Neuronal stem cell (in vitro differentiated cells): ENCODE results near the gene SLC26A9.
A peak's percentile ranks its signal among the peaks of the same experiment; 100 is the strongest.

Experiments used
- DNase-seq: peaks from one replicate; pipeline ENCODE4 v3.0.0-alpha.2; 2013; ENCODE audit warnings: low spot score
- H2AFZ ChIP-seq: one replicate; pipeline ENCODE4 v1.6.1; 2013; ENCODE audit warnings: mild to moderate bottlenecking, low read length, inconsistent platforms
- H2AK5ac ChIP-seq: 2 replicates; pipeline ENCODE4 v1.6.1; 2013; ENCODE audit warnings: low read depth, mild to moderate bottlenecking, inconsistent platforms, low read length, moderate library complexity, mixed read lengths
- H2BK120ac ChIP-seq: 2 replicates; pipeline ENCODE4 v1.6.1; 2013; ENCODE audit warnings: low read depth, mild to moderate bottlenecking, inconsistent platforms, low read length, moderate library complexity, mixed read lengths
- H2BK12ac ChIP-seq: one replicate; pipeline ENCODE4 v1.6.1; 2013; ENCODE audit warnings: low read length, inconsistent platforms
- H2BK15ac ChIP-seq: 2 replicates; pipeline ENCODE4 v1.6.1; 2013; ENCODE audit warnings: mild to moderate bottlenecking, low read length, inconsistent platforms, mixed read lengths
- H2BK5ac ChIP-seq: one replicate; pipeline ENCODE4 v1.6.1; 2013; ENCODE audit warnings: inconsistent platforms, mild to moderate bottlenecking, low read length, moderate library complexity
- H3K14ac ChIP-seq: one replicate; pipeline ENCODE4 v1.6.1; 2013; ENCODE audit warnings: low read length, inconsistent platforms
- H3K18ac ChIP-seq: 2 replicates; pipeline ENCODE4 v1.6.1; 2013; ENCODE audit warnings: low read length, inconsistent platforms
- H3K23ac ChIP-seq: 2 replicates; pipeline ENCODE4 v1.6.1; 2013; ENCODE audit warnings: low read depth, mild to moderate bottlenecking, mixed read lengths, low read length, inconsistent platforms; ENCODE audit not compliant: poor library complexity
- H3K27ac ChIP-seq: replicated peaks from 3 replicates; pipeline ENCODE4 v1.5.1; 2013; ENCODE audit warnings: low read length, inconsistent platforms
- H3K27me3 ChIP-seq, 3 experiments: 2 replicates each; pipeline ENCODE4 v1.6.1; 2013; ENCODE audit warnings: low read length in 3 of 3, mild to moderate bottlenecking in 2 of 3, inconsistent platforms in 1 of 3, low read depth in 1 of 3, mixed read lengths in 1 of 3, moderate library complexity in 1 of 3; ENCODE audit not compliant: control insufficient read depth in 3 of 3, insufficient read depth in 3 of 3
- H3K36me3 ChIP-seq, 2 donors: replicated peaks in 1 of 2; 2 replicates each; pipeline ENCODE4 v1.6.1; 2013; ENCODE audit warnings: low read length in 2 of 2; ENCODE audit not compliant: control insufficient read depth in 2 of 2, insufficient read depth in 2 of 2
- H3K4ac ChIP-seq: 2 replicates; pipeline ENCODE4 v1.6.1; 2013; ENCODE audit warnings: inconsistent platforms, mild to moderate bottlenecking, low read length, moderate library complexity
- H3K4me1 ChIP-seq, 2 donors: 1 replicate in 1 of 2; 2 replicates in 1 of 2; pipeline ENCODE4 v1.6.1; 2013; ENCODE audit warnings: low read length in 2 of 2, low read depth in 1 of 2; ENCODE audit not compliant: control insufficient read depth in 2 of 2, insufficient read depth in 1 of 2
- H3K4me2 ChIP-seq: one replicate; pipeline ENCODE4 v1.6.1; 2013; ENCODE audit warnings: mild to moderate bottlenecking, low read length, inconsistent platforms; ENCODE audit not compliant: insufficient read depth, poor library complexity, severe bottlenecking
- H3K4me3 ChIP-seq, 2 donors: 2 replicates each; pipeline ENCODE4 v1.5.1; 2013; ENCODE audit warnings: low read length in 2 of 2, mild to moderate bottlenecking in 2 of 2, inconsistent platforms in 1 of 2, moderate library complexity in 1 of 2
- H3K79me1 ChIP-seq: one replicate; pipeline ENCODE4 v1.6.1; 2013; ENCODE audit warnings: low read depth, mild to moderate bottlenecking, inconsistent platforms, low read length, moderate library complexity
- H3K9ac ChIP-seq: one replicate; pipeline ENCODE4 v1.6.1; 2013; ENCODE audit warnings: mild to moderate bottlenecking, low read depth, low read length, inconsistent platforms; ENCODE audit not compliant: poor library complexity
- H3K9me3 ChIP-seq, 2 donors: replicated peaks in 1 of 2; 2 replicates each; pipeline versions ENCODE3 to v1.6.1; 2013; ENCODE audit warnings: low read length in 2 of 2, mild to moderate bottlenecking in 2 of 2, inconsistent platforms in 1 of 2, low read depth in 1 of 2, mixed read lengths in 1 of 2, moderate library complexity in 1 of 2; ENCODE audit not compliant: control insufficient read depth in 2 of 2, insufficient read depth in 1 of 2
- H4K8ac ChIP-seq: one replicate; pipeline ENCODE4 v1.6.1; 2013; ENCODE audit warnings: low read depth, mild to moderate bottlenecking, inconsistent platforms, low read length, moderate library complexity
- H4K91ac ChIP-seq: one replicate; pipeline ENCODE4 v1.6.1; 2013; ENCODE audit warnings: low read length, low read depth, mild to moderate bottlenecking, inconsistent platforms; ENCODE audit not compliant: poor library complexity
- WGBS, 2 donors: extraction: QIAGEN DNeasy Blood & Tissue Kit; methylation state at CpG; one replicate each; pipeline ENCODE4 v1.1.7; 2013; ENCODE audit warnings: missing lambda C conversion rate in 2 of 2, mixed read lengths in 1 of 2; ENCODE audit not compliant: insufficient read length in 2 of 2, insufficient replicate concordance in 1 of 2; ENCODE audit errors: extremely low coverage in 2 of 2; 5-methylcytosine and 5-hydroxymethylcytosine counted together

Gene SLC26A9

DNA sequence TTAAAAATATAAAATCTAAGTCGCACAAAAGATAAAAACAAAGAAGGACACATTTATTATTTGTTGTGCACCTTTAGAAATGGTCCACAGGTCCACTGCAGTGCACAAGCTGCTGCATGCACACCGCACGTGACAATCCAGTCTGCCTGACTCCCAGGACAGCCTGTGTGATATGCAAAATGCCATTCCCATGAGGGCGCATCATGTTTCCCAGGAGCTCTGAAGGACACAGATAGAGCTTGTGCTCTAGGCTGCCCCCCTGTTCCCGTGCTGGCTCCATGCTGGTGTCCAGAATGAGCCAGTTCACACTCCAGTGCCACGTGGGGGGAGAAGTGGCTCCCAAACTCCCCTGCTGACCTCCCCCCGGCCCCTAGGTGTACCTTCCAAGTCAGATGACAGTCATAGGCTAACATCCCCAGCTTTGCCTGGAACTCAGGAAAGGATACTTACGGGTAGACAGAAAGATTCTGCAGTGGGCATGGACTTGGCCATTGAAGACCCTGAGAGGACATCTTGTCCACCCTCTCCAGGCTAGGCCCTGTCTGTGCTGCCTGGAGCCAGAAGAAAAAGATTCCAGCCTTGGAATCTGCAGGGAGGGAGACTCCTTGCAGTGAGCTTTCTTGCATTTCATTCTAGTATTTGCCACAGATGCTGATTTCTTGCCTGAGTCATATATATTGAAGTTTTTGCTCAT is 33.6 kb upstream of the SLC26A9 start:
- peak overlapping the region; percentile 15 for H3K18ac ChIP-seq
- H3K4ac ChIP-seq: no peak overlapping the region
- no peak overlapping the region for H3K4me3 ChIP-seq
- no peak overlapping the region for H2BK5ac ChIP-seq
- H3K23ac ChIP-seq: peak overlapping the region; percentile 26
- WGBS, 2 donors: no CpG with 5 or more reads among the region's 8 CpGs
- no peak overlapping the region for H3K4me2 ChIP-seq
- no peak overlapping the region for H2BK120ac ChIP-seq
- peaks cover 0 to 4% (median 0%) of the 10 kb centered on the region in 3 experiments for H3K27me3 ChIP-seq
- no peak overlapping the region for H2BK12ac ChIP-seq
- H4K8ac ChIP-seq: no peak overlapping the region
- peaks cover 0 to 5% of the 10 kb centered on the region in 2 donors for H3K36me3 ChIP-seq
- peak overlapping the region; percentile 86 for H3K14ac ChIP-seq
- H2AK5ac ChIP-seq: peak overlapping the region; percentile 36
- H3K27ac ChIP-seq: no peak overlapping the region
- H3K4me1 ChIP-seq: peaks cover 9 to 17% of the 10 kb centered on the region in 2 donors
- H3K9me3 ChIP-seq: peaks cover 0 to 18% of the 10 kb centered on the region in 2 donors
- no peak overlapping the region for H2BK15ac ChIP-seq
- H3K79me1 ChIP-seq: peaks cover 7% of the 10 kb centered on the region
- no peak for DNase-seq
- no peak overlapping the region for H4K91ac ChIP-seq
- peak overlapping the region; percentile 70 for H2AFZ ChIP-seq
- H3K9ac ChIP-seq: no peak overlapping the region

DNA sequence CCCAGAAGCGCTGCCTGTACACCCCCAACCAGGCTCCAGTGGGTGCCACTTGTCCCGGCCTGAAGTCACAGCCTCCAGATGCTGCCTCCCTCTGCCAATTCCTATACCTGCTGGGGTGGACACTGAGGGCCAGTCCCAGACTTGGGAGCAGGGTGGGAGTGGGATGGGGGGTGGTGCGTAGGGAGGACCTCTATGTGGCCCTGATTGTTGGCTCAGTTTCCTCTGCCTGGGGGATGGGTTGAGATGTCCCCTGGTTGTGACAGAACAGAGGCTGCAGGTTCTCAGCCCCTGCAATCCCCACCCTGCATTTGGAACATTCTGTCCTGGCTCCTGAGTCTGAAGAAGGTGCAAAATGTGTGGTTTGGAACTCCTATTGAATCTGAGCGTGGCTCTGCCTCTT is 32.8 kb upstream of the SLC26A9 start:
- peaks cover 0 to 18% of the 10 kb centered on the region in 2 donors for H3K9me3 ChIP-seq
- no peak overlapping the region for H2BK5ac ChIP-seq
- H2AFZ ChIP-seq: no peak overlapping the region
- no peak overlapping the region for H4K8ac ChIP-seq
- peak overlapping the region; percentile 51 for H2AK5ac ChIP-seq
- no peak overlapping the region for H3K4me3 ChIP-seq
- H3K79me1 ChIP-seq: peaks cover 7% of the 10 kb centered on the region
- peak overlapping the region; percentile 64 for H2BK15ac ChIP-seq
- peak overlapping the region; percentile 45 for H3K18ac ChIP-seq
- H3K27ac ChIP-seq: no peak overlapping the region
- no peak overlapping the region for H3K4me2 ChIP-seq
- H2BK120ac ChIP-seq: no peak overlapping the region
- no peak overlapping the region for H3K4ac ChIP-seq
- H4K91ac ChIP-seq: no peak overlapping the region
- WGBS, 2 donors: no CpG with 5 or more reads among the region's 4 CpGs
- H2BK12ac ChIP-seq: no peak overlapping the region
- H3K9ac ChIP-seq: no peak overlapping the region
- DNase-seq: no peak
- H3K27me3 ChIP-seq: peaks cover 0 to 4% (median 0%) of the 10 kb centered on the region in 3 experiments
- H3K4me1 ChIP-seq: peaks cover 9 to 17% of the 10 kb centered on the region in 2 donors
- H3K36me3 ChIP-seq: peaks cover 0 to 5% of the 10 kb centered on the region in 2 donors
- H3K14ac ChIP-seq: peak overlapping the region; percentile 72
- H3K23ac ChIP-seq: no peak overlapping the region

DNA sequence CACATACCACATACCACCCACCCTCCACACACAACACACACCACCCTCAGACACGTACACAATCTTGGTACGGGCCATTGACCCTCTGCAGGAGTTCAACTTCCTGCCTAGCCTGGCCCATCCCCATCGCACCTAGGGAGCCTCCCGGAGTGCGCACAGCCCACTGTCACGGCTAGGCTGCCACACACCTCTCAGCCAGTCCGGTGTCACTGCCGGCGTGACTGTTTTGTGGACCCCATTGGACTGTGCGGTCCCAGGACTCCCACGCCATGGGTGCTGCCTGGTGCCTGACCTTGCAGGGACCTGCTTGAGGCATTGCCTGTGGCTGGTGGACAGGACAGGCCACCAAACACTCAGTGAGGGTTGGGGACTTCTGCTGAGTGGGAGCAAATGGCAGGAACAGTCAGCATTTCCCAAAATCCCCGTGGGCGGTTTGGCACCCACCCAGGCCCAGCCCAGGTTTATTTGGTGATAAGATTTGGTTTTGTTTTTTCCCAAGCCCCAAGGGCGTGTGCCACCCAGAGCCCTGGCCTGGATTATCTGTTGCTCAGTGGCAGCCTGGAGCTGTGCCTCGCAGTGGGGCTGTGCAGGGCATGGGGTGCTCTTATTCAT is 32.2 kb upstream of the SLC26A9 start:
- H2BK12ac ChIP-seq: no peak overlapping the region
- H3K18ac ChIP-seq: peak overlapping the region; percentile 67
- H3K14ac ChIP-seq: peak overlapping the region; percentile 76
- H3K27me3 ChIP-seq: peaks cover 0 to 4% (median 0%) of the 10 kb centered on the region in 3 experiments
- no peak overlapping the region for H3K4ac ChIP-seq
- H3K4me2 ChIP-seq: no peak overlapping the region
- H2BK120ac ChIP-seq: no peak overlapping the region
- no peak overlapping the region for H4K8ac ChIP-seq
- peaks cover 7% of the 10 kb centered on the region for H3K79me1 ChIP-seq
- DNase-seq: no peak
- peak overlapping the region; percentile 29 for H3K23ac ChIP-seq
- 100% methylated on average over 1 of the region's 15 CpGs; no CpG with 5 or more reads in 1 of the 2 donors for WGBS, 2 donors
- peak overlapping the region; percentile 51 for H2AK5ac ChIP-seq
- no peak overlapping the region for H4K91ac ChIP-seq
- H2BK15ac ChIP-seq: peak overlapping the region; percentile 64
- peak overlapping the region in 1 of 2 donors; percentile 41 for H3K4me3 ChIP-seq
- peaks cover 0 to 5% of the 10 kb centered on the region in 2 donors for H3K36me3 ChIP-seq
- H3K9me3 ChIP-seq: peaks cover 0 to 18% of the 10 kb centered on the region in 2 donors
- no peak overlapping the region for H2AFZ ChIP-seq
- peaks cover 9 to 17% of the 10 kb centered on the region in 2 donors for H3K4me1 ChIP-seq
- H3K27ac ChIP-seq: no peak overlapping the region
- H2BK5ac ChIP-seq: no peak overlapping the region
- H3K9ac ChIP-seq: peak overlapping the region; percentile 7

DNA sequence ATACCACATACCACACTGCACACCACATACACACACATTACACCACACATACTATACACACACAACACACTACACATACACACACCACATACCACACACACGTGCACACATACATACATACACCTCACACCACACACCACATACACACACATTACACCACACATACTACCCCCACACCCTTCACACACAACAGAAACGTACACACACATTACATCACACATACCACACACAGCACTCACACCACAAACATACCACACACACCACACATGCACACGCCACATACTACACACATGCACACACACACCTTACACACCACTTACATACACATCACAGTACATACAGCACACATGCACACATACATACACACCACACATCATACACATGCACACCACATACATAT is 31.5 kb upstream of the SLC26A9 start:
- Histone ChIP-seq H3K23ac (no peak overlapping the region), H3K4me2 (no peak overlapping the region), H3K4ac (no peak overlapping the region), H2BK12ac (no peak overlapping the region), H3K36me3 (peaks cover 0 to 5% of the 10 kb centered on the region in 2 donors), H3K79me1 (peaks cover 7% of the 10 kb centered on the region), H2AK5ac (no peak overlapping the region), H2BK5ac (no peak overlapping the region), H3K9me3 (peaks cover 0 to 18% of the 10 kb centered on the region in 2 donors), H4K8ac (peak overlapping the region; percentile 78), H3K4me1 (peaks cover 9 to 17% of the 10 kb centered on the region in 2 donors), H3K27ac (no peak overlapping the region), H2BK15ac (no peak overlapping the region), H3K18ac (no peak overlapping the region), H3K14ac (no peak overlapping the region), H3K9ac (no peak overlapping the region), H3K4me3 (peak overlapping the region in 1 of 2 donors; percentile 59), H2BK120ac (no peak overlapping the region), H2AFZ (no peak overlapping the region), H3K27me3 (peaks cover 0 to 4% (median 0%) of the 10 kb centered on the region in 3 experiments), H4K91ac (peak overlapping the region; percentile 35)
- DNase-seq: no peak
- WGBS, 2 donors: 100% methylated on average over 1 to 3 of the region's 3 CpGs
